ENCODE data around the gene HMBS.
"Not testable (repeated sequence)": the region's sequence is repeated elsewhere in the genome, so short reads cannot be mapped to it uniquely, and the experiment has no call there.

The HMBS gene

DNA sequence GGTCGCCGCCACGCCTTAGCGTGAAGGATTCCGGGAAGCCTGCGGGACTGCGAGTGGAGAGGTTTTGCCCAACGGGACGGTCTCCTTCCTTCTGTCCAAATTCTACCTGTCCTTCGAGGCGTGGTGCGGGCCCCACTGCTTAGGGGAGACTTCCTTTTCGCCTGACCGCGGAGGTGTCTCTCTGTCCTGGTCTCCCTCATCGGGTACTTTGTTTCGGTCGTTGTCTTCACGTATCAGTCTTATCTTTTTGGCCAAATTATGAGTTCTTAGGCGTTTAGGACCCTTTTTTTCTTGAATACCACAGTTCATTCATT lies 37.1 kb downstream of the HMBS start:
- DNase-seq = no peak

DNA sequence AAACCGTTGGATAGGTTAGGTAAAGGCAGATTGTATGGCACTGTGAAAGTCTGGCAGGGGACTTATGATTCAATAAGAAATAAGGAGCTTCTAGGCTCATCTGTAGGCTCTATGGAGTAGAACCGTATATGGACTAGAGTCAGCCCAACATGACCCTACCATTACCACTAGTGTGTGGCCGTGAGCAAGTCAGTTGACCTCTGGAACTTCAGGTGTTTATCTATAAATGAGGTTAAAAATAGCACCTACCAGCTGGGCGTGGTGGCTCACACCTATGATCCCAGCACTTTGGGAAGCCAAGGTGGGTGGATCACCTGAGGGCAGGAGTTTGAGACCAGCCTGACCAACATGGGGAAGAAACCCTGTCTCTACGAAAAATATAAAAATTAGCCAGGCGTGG lies 41.1 kb downstream of the HMBS start:
- DNase-seq = no peak

DNA sequence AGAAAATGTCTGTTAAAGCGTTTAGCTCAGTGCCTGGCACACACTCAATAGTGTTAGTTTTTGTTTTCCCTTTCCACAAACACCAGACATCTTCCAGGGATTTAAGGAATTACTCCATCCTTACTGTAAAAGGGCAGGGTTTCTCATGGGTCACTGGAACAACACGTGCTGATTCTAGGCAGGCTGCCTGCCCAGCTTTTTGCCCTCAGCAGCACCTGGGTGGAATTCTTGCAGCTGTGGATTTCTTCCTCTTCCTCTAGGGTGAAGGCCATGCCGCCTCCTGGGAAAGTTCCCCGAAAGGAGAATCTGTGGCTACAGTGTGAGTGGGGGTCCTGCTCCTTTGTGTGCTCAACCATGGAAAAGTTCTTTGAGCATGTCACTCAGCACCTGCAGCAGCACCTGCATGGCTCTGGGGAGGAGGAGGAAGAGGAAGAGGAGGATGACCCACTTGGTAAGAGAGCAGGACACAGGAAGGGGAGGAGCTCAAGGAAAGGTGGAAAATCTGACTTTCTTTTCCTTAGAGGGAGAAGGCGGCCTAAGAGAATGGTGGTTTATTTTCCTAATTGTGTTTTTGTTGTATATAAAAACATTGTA lies 42.1 kb downstream of the HMBS start:
- no peak for DNase-seq

DNA sequence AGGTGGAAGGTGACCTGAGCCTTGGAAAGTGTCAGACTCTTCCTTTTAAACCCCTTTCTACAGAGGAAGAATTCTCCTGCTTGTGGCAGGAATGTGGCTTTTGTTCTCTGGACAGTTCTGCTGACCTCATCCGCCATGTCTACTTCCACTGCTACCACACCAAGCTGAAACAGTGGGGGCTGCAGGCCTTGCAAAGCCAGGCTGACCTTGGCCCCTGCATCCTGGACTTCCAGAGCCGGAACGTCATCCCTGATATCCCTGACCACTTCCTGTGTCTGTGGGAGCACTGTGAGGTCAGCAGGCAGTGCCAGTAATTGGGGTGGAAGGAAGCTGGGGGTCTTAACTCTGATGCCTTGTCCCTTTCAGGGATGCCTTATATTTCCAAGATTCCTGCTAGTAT lies 46.0 kb downstream of the HMBS start:
- no peak for DNase-seq

DNA sequence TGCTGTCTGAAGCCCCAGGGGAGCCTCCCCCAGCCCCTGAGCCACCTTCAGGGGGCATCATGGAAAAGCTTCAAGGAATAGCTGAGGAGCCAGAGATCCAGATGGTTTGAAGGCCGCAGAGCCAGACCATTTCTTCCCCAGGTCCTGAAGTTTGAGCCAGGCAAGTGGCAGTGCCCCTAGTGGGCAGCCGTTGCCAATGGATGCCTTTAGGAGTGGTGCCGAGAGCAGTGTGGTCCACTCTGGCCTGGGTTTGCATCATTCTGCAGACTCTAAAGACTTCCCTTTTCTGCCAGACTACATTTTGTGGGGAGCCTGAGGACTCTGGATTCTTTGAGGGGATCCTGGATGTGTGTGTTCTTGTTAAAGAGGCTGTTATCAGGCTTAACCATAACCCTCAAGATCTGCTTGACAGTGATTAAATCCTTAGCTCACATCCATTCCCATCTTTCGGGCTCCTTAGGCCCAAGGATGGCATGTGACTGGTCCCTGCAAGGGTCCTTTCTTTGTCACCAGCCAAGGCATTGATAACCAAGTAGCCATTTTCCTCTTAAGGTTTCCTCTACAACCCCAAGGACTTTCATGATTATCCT lies 49.8 kb downstream of the HMBS start:
- DNase-seq = no peak

DNA sequence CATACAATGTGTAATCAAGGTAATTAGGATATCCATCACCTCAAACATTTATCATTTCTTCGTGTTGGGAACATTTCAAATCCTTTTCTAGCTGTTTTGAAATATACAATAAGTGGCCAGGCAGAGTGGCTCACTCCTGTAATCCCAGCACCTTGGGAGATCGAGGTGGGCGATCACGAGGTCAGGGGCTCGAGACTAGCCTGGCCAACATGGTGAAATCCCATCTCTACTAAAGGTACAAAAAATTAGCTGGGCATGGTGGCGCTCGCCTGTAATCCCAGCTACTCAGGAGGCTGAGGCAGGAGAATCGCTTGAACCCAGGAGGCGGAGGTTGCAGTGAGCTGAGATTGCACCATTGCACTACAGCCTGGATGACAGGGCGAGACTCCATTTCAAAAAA lies 54.6 kb downstream of the HMBS start:
- not testable (repeated sequence) for DNase-seq
